EH (cell line): ENCODE data around the gene LY6G6F.
A peak's percentile ranks its signal among the peaks of the same experiment; 100 is the strongest.

Experiments
- DNase-seq: peaks from one replicate; pipeline ENCODE4 v3.0.0-alpha.2; 2015; ENCODE audit warnings: low read depth

The LY6G6F gene

DNA sequence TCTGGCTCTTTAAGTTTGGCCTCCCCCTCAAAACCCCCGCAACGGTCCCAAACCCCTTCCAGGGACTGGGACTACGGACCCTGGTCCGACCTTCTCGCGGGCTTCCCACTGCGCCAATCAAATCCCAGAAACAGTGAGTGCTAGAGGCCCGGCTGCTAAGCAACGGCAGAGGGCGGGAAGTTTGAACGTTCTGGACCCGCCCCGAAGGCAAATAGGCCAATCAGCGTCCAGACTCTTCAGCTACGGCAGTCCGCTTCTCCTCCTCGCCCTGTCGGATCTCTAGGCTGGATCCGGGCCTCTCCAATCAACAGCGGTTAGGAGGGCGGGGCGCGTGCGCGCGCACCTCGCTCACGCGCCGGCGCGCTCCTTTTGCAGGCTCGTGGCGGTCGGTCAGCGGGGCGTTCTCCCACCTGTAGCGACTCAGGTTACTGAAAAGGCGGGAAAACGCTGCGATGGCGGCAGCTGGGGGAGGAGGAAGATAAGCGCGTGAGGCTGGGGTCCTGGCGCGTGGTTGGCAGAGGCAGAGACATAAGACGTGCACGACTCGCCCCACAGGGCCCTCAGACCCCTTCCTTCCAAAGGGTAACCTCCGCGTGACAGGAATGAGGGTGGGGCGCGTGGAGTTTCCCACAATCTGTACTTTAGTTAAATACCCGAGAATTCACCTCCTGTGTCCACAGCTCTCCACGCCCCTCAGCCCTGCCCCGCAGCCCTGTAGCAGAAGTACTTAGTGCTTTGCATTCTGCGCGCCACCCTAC lies 33.2 kb downstream of the LY6G6F start, which contains the start of gene MSH5:
Gene MSH5, plus strand, starts transcription at position 367 of the 758 bp plus-strand sequence. CDS start 462 bp downstream, outside the sequence.
- DNase-seq = peak; percentile 100

DNA sequence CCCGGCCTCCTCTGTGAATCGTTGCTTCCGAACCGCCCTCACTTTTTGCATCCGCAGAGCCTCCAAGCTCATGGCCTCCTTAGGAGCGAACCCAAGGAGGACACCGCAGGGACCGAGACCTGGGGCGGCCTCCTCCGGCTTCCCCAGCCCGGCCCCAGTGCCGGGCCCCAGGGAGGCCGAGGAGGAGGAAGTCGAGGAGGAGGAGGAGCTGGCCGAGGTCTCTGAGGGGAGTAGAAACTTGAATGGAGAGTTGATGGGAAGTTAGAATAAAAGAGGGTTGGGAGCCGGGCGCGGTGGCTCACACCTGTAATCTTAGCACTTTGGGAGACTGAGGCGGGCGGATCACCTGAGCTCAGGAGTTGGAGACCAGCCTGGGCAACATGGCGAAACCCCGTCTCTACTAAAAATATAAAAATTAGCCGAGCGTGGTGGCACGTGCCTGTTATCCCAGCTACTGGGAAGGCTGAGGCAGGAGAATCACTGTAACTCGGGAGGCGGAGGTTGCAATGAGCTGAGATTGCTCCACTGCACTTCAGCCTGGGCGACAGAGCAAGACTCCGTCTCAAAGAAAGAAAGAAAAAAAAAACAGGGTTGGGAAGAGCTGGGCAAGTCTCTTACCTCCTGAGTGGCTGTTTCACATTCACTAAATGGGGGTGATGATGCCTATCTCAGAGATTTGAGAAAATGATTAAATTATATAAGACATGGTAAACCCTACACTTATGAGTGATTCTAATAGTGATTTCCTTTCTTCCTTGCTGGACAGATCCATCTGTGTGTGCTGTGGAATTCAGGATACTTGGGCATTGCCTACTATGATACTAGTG lies 33.9 kb downstream of the LY6G6F start:
- DNase-seq = no peak

- no peak for DNase-seq
Observed at GRCh38 chr6:31741815-31742214, 35.1 kb downstream of the LY6G6F start.

- DNase-seq = no peak
Observed at GRCh38 chr6:31742894-31743293, 36.2 kb downstream of the LY6G6F start.

DNA sequence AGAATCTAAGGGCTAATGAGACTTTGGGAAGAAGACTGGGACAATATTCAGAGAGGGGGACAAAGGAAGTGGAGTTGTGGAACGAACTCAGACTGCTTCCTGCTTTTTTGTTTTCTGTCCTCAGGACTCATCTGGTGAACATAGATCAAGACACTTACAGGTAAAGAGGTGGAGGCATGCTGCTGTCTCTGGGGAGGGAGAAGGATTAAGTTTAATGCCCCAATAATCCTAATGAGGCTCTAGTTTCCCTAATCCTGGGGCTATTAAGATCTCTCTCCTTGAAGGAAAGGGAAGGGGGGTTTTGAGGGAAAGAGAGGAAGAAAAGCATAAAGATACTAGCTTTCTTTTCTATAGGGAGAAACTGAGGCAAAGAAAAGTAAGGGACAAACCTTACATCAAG lies 37.8 kb downstream of the LY6G6F start:
- no peak for DNase-seq

GRCh38 chr6:31749301-31750036 lies 42.8 kb downstream of the LY6G6F start:
- DNase-seq = no peak

- DNase-seq = peak; percentile 67
Observed at GRCh38 chr6:31750411-31751022, 43.9 kb downstream of the LY6G6F start.

GRCh38 chr6:31752739-31753319 lies 46.2 kb downstream of the LY6G6F start:
- peak; percentile 77 for DNase-seq

- no peak for DNase-seq
Observed at GRCh38 chr6:31758281-31758680, 51.6 kb downstream of the LY6G6F start.
